ENCODE results near the gene DNAJC13. TPM values are rescaled to one million over a fixed set of nuclear protein-coding genes. Genes with fewer than 3 reads are reported as not detected.

DNAJC13 gene
- total and polyA plus RNA-seq, 7 donors, result 7.4 to 30.9 (median 24.7) TPM

GRCh38 chr3:132561003-132561402 lies 143.7 kb downstream of the DNAJC13 start:
- H3K36me3 ChIP-seq (ENCODE audit: insufficient read depth in 1 of 2, low read depth in 1 of 2), result peaks cover 2 to 27% of the 10 kb centered on the region in 2 donors
- no peak for TF ChIP-seq CTCF (IDR thresholded peaks at IDR 0.05)
- no peaks in the 10 kb centered on the region for H3K27me3 ChIP-seq (ENCODE audit: insufficient read depth in 3 of 3, low read length in 2 of 3)
- intact Hi-C loops (cut with DNase I), result no loop called here
- 78 to 83% (median 80%) methylated on average over 4 of the region's 4 CpGs for WGBS, 3 donors
- H3K9me3 ChIP-seq, result no peaks in the 10 kb centered on the region
- ATAC-seq (no peak), DNase-seq (no peak)
- H3K4me3 ChIP-seq, result no peak overlapping the region
- no peaks in the 10 kb centered on the region for H3K4me1 ChIP-seq
- H3K27ac ChIP-seq, result no peak overlapping the region

GRCh38 chr3:132563420-132564069 lies 146.2 kb downstream of the DNAJC13 start:
- no peak for TF ChIP-seq CTCF (IDR thresholded peaks at IDR 0.05)
- Histone ChIP-seq H3K27ac (no peak overlapping the region), H3K4me1 (no peaks in the 10 kb centered on the region), H3K9me3 (no peaks in the 10 kb centered on the region), H3K36me3 (ENCODE audit: insufficient read depth in 1 of 2, low read depth in 1 of 2) (peaks cover 2 to 24% of the 10 kb centered on the region in 2 donors), H3K27me3 (ENCODE audit: insufficient read depth in 3 of 3, low read length in 2 of 3) (no peaks in the 10 kb centered on the region), H3K4me3 (no peak overlapping the region)
- no peak for ATAC-seq
- intact Hi-C loops (cut with DNase I), result no loop called here
- WGBS, 3 donors, result 87 to 92% (median 90%) methylated on average over 4 of the region's 4 CpGs
- DNase-seq, result no peak

GRCh38 chr3:132564070-132564465 lies 146.8 kb downstream of the DNAJC13 start:
- WGBS, 3 donors, result 85 to 88% (median 85%) methylated on average over 2 of the region's 2 CpGs
- H3K27ac ChIP-seq, result no peak overlapping the region
- no peak for DNase-seq
- no peaks in the 10 kb centered on the region for H3K27me3 ChIP-seq (ENCODE audit: insufficient read depth in 3 of 3, low read length in 2 of 3)
- TF ChIP-seq CTCF (IDR thresholded peaks at IDR 0.05), result no peak
- no peak overlapping the region for H3K4me3 ChIP-seq
- no peaks in the 10 kb centered on the region for H3K4me1 ChIP-seq
- intact Hi-C loops (cut with DNase I), result no loop called here
- peaks cover 0 to 19% of the 10 kb centered on the region in 2 donors for H3K36me3 ChIP-seq (ENCODE audit: insufficient read depth in 1 of 2, low read depth in 1 of 2)
- no peaks in the 10 kb centered on the region for H3K9me3 ChIP-seq
- no peak for ATAC-seq

- H3K4me1 ChIP-seq, result no peaks in the 10 kb centered on the region
- no peak for TF ChIP-seq CTCF (IDR thresholded peaks at IDR 0.05)
- H3K36me3 ChIP-seq (ENCODE audit: insufficient read depth in 1 of 2, low read depth in 1 of 2), result peaks cover 0 to 9% of the 10 kb centered on the region in 2 donors
- no peak for DNase-seq
- H3K9me3 ChIP-seq, result peaks cover 7% of the 10 kb centered on the region
- H3K27me3 ChIP-seq (ENCODE audit: insufficient read depth in 3 of 3, low read length in 2 of 3), result no peaks in the 10 kb centered on the region
- no peak for ATAC-seq
- H3K4me3 ChIP-seq, result no peak overlapping the region
- no peak overlapping the region for H3K27ac ChIP-seq
- intact Hi-C loops (cut with DNase I), result no loop called here
- 70 to 77% (median 72%) methylated on average over 2 of the region's 2 CpGs for WGBS, 3 donors
These were observed 151.1 kb downstream of the DNAJC13 start for GRCh38 chr3:132568422-132568821.

GRCh38 chr3:132569153-132569552 lies 151.9 kb downstream of the DNAJC13 start:
- H3K27ac ChIP-seq, result no peak overlapping the region
- 20 to 58% (median 42%) methylated on average over 2 of the region's 2 CpGs for WGBS, 3 donors
- intact Hi-C loops (cut with DNase I), result no loop called here
- no peak for ATAC-seq
- peaks cover 7% of the 10 kb centered on the region for H3K9me3 ChIP-seq
- no peak for TF ChIP-seq CTCF (IDR thresholded peaks at IDR 0.05)
- H3K36me3 ChIP-seq (ENCODE audit: insufficient read depth in 1 of 2, low read depth in 1 of 2), result peaks cover 0 to 9% of the 10 kb centered on the region in 2 donors
- H3K27me3 ChIP-seq (ENCODE audit: insufficient read depth in 3 of 3, low read length in 2 of 3), result no peaks in the 10 kb centered on the region
- no peak overlapping the region for H3K4me3 ChIP-seq
- DNase-seq, result no peak
- no peaks in the 10 kb centered on the region for H3K4me1 ChIP-seq
